ENCODE data around the gene TTYH3. TPM values are rescaled to one million over a fixed set of nuclear protein-coding genes. Genes with fewer than 3 reads are reported as not detected.
"Not testable (repeated sequence)": the region's sequence is repeated elsewhere in the genome, so short reads cannot be mapped to it uniquely, and the experiment has no call there.

The TTYH3 gene
- total and polyA plus RNA-seq, 3 donors from 2014 or later, result 35.6 to 69.9 (median 59.5) TPM

DNA sequence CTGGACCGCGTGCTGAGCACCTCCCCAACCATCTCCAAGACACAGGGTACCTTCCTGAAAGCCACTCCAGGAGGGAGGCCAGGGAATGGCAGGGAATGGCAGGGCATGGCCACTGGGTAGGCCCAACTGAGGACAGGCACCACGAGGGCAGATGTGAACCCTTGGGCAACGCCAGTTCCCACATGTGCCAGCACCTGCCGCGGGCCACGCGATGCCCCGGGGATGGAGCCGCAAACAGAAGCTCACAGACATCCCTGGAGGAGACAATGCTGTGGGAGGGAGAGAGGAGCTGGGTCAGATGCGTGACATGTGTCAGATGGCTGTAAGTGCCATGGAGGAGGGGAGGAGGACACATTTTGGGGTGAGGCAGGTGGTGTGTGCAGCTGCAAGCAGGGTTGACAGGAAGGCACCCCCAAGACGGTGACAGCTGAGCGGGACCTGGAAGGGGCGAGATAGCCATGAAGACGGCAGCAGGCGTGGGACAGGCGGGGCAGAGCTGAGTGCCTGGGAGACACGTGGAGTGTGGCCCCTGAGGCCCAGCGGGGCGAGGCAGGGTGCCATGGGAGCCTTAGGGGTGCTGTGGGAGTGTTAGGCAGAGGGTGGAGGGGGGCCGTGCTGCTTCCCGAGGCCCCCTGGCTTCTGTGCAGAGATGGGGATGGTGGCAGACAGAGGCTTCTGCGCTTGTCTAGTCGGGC lies 45.3 kb upstream of the TTYH3 start:
- Histone ChIP-seq H3K4me3 (no peak overlapping the region), H3K36me3 (ENCODE audit: low read depth, missing control alignments) (no peaks in the 10 kb centered on the region), H3K27me3 (no peaks in the 10 kb centered on the region), H3K4me1 (no peaks in the 10 kb centered on the region), H3K9me3 (no peaks in the 10 kb centered on the region), H3K27ac (no peak overlapping the region)
- WGBS, 2 donors, result 89% methylated on average over 22 to 24 of the region's 24 CpGs
- intact Hi-C loops (cut with DNase I; ENCODE audit: low total_unique reads), result no loop called here
- no peak for DNase-seq
- no peak for TF ChIP-seq POLR2A (IDR thresholded peaks at IDR 0.05)
- TF ChIP-seq, protein P1, sequence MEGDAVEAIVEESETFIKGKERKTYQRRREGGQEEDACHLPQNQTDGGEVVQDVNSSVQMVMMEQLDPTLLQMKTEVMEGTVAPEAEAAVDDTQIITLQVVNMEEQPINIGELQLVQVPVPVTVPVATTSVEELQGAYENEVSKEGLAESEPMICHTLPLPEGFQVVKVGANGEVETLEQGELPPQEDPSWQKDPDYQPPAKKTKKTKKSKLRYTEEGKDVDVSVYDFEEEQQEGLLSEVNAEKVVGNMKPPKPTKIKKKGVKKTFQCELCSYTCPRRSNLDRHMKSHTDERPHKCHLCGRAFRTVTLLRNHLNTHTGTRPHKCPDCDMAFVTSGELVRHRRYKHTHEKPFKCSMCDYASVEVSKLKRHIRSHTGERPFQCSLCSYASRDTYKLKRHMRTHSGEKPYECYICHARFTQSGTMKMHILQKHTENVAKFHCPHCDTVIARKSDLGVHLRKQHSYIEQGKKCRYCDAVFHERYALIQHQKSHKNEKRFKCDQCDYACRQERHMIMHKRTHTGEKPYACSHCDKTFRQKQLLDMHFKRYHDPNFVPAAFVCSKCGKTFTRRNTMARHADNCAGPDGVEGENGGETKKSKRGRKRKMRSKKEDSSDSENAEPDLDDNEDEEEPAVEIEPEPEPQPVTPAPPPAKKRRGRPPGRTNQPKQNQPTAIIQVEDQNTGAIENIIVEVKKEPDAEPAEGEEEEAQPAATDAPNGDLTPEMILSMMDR (IDR thresholded peaks at IDR 0.05), result no peak

DNA sequence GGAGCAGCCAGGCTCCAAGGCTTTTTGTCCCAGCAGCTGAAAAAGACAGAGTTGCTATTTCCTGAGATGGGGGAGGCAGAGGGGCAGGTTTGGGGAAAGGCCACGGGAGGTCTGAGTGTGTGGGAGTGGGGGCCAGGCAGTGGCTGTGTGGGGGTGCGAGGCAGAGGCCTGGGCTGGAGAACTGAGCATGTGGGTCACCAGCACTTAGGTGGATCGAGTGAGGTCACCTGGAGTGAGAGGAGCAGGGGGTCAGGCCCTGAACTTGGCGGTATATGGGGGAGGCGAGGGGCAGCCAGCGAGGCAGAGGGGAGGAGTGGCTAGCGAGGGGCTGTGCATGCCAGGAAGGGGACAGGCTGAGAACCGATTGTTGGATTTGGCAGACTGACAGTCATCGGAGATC lies 44.7 kb upstream of the TTYH3 start:
- intact Hi-C loops (cut with DNase I; ENCODE audit: low total_unique reads), result no loop called here

DNA sequence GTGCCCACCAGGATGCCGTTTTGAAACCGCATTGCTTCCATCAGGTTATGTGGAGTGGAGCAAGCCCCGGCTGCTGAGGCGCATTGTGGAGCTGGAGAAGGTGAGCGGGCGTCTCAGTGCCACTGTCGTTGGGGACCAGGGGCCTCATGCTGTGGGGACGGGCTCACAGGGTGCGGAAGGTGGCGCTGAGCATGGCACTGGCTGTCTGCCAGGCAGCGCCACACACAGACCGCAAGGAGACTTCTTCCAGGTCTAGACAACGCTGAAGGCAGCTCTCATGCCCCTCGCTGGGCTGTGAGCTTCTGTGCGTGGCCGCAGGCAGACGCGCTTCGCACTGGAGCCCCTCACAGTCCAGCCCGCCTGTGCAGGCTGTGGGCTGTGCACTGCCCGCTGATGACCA lies 44.0 kb upstream of the TTYH3 start:
- Histone ChIP-seq H3K4me3 (no peak overlapping the region), H3K27ac (no peak overlapping the region), H3K36me3 (ENCODE audit: low read depth, missing control alignments) (no peaks in the 10 kb centered on the region), H3K27me3 (no peaks in the 10 kb centered on the region), H3K4me1 (no peaks in the 10 kb centered on the region), H3K9me3 (no peaks in the 10 kb centered on the region)
- intact Hi-C loops (cut with DNase I; ENCODE audit: low total_unique reads), result no loop called here
- no peak for TF ChIP-seq POLR2A (IDR thresholded peaks at IDR 0.05)
- TF ChIP-seq, protein P1 (IDR thresholded peaks at IDR 0.05), result no peak
- 97% methylated on average over 16 to 21 of the region's 21 CpGs for WGBS, 2 donors
- no peak for DNase-seq

More for the DNA sequence above, 44.7 kb upstream of the TTYH3 start:
- Histone ChIP-seq H3K27ac (no peak overlapping the region), H3K36me3 (ENCODE audit: low read depth, missing control alignments) (no peaks in the 10 kb centered on the region), H3K4me3 (no peak overlapping the region), H3K9me3 (no peaks in the 10 kb centered on the region), H3K27me3 (no peaks in the 10 kb centered on the region), H3K4me1 (no peaks in the 10 kb centered on the region)
- no peak for TF ChIP-seq POLR2A (IDR thresholded peaks at IDR 0.05)
- TF ChIP-seq, protein P1 (IDR thresholded peaks at IDR 0.05), result no peak
- no peak for DNase-seq
- 80 to 87% methylated on average over 9 of the region's 9 CpGs for WGBS, 2 donors

DNA sequence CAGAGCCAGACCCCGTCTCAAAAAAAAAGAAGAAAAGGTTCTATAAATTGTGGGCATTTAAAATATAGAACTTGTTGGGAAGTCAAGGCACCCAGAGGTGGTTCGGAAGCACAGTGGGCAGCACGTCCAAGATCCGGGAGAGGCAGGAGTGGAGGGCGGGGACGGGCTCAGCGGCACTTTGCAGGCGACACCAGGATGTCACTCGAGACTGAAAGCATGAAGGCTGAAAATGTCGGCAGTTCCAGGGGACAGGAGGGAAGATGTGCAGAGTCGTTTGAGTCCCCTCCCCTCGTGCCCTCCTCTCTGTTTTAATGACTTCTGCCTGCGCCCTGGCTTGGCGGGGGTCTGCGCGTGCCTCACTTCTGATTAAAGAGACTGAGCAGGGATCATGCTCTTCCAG lies 42.4 kb upstream of the TTYH3 start:
- H3K4me1 ChIP-seq, result no peaks in the 10 kb centered on the region
- 90 to 91% methylated on average over 16 of the region's 16 CpGs for WGBS, 2 donors
- no peak for TF ChIP-seq POLR2A (IDR thresholded peaks at IDR 0.05)
- DNase-seq, result no peak
- intact Hi-C loops (cut with DNase I; ENCODE audit: low total_unique reads), result no loop called here
- no peak overlapping the region for H3K4me3 ChIP-seq
- no peaks in the 10 kb centered on the region for H3K27me3 ChIP-seq
- no peak overlapping the region for H3K27ac ChIP-seq
- no peaks in the 10 kb centered on the region for H3K36me3 ChIP-seq (ENCODE audit: low read depth, missing control alignments)
- H3K9me3 ChIP-seq, result no peaks in the 10 kb centered on the region

DNA sequence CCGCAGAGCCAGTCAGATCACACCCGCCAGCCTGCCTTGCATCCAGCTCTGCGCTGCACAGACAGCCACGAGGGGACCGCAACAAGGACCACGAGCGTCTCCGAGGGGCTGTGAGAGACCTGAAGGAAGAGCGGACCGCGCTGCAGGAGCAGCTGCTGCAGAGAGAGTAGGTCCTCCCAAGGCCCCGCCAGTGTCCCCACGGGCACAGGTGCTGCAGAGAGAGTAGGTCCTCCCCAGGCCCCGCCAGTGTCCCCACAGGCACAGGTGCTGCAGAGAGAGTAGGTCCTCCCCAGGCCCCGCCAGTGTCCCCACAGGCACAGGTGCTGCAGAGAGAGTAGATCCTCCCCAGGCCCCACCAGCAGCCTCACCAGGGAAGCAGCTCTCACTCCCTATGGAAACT lies 41.8 kb upstream of the TTYH3 start:
- WGBS, 2 donors, result 87 to 94% methylated on average over 3 to 15 of the region's 15 CpGs
- H3K27ac ChIP-seq; H3K4me3 ChIP-seq; H3K4me1 ChIP-seq; intact Hi-C loops (cut with DNase I; ENCODE audit: low total_unique reads); H3K36me3 ChIP-seq (ENCODE audit: low read depth, missing control alignments); DNase-seq; H3K9me3 ChIP-seq; H3K27me3 ChIP-seq: not testable (repeated sequence)

DNA sequence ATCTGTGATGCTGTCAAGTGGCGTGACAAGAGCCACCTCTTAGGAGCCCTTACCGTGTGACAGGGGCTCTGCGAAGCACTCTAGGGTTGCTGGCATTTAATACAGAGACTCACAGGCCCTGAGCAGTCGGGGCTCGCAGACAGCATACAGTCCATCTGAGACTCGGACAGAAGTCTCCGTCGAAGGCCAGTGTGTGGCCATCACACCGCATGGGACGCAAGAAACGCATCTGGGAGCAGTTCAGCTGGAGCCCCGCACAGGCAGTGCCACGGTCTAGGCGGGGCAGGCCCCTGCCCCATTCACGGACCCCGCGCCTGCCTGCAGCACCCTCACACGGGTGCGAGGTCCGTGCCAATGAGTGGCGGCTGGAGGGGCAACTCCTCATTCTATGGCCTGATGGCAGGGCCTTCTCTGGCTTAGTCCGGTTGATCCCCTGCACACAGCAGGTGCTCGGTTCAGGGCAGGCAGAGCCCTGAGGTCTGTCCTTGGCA lies 39.4 kb upstream of the TTYH3 start:
- no peak for DNase-seq
- 94 to 98% methylated on average over 11 to 23 of the region's 23 CpGs for WGBS, 2 donors
- Histone ChIP-seq H3K9me3 (no peaks in the 10 kb centered on the region), H3K4me3 (no peak overlapping the region), H3K27ac (no peak overlapping the region), H3K4me1 (no peaks in the 10 kb centered on the region), H3K36me3 (ENCODE audit: low read depth, missing control alignments) (no peaks in the 10 kb centered on the region), H3K27me3 (no peaks in the 10 kb centered on the region)
- intact Hi-C loops (cut with DNase I; ENCODE audit: low total_unique reads), result no loop called here
- TF ChIP-seq, protein P1 (IDR thresholded peaks at IDR 0.05), result no peak
- no peak for TF ChIP-seq POLR2A (IDR thresholded peaks at IDR 0.05)
